Activated CD4-positive, alpha-beta T cell treated with anti-CD3 and anti-CD28 coated beads, Interleukin-2, amount 50 U/mL, for 48 hours (primary cell): ENCODE data around the gene VPS8.

ENCODE experiments used
- DNase-seq, 2 experiments: peaks; one replicate each; pipeline ENCODE4 v3.0.0-alpha.2; 2020

The VPS8 gene

GRCh38 chr3:184814214-184814613 is 2.2 kb downstream of the VPS8 start:
- DNase-seq = no peak

GRCh38 chr3:184815046-184815930 is 3.3 kb downstream of the VPS8 start:
- DNase-seq = no peak

- no peak for DNase-seq
These were observed 4.6 kb downstream of the VPS8 start for GRCh38 chr3:184816614-184817013.

GRCh38 chr3:184820525-184820924 is 8.6 kb downstream of the VPS8 start:
- no peak for DNase-seq

GRCh38 chr3:184821034-184821433 is 9.1 kb downstream of the VPS8 start:
- no peak for DNase-seq

GRCh38 chr3:184822081-184822480 is 10.1 kb downstream of the VPS8 start:
- no peak for DNase-seq

GRCh38 chr3:184822654-184823053 is 10.7 kb downstream of the VPS8 start:
- DNase-seq = no peak

- DNase-seq = no peak
These were observed 12.0 kb downstream of the VPS8 start for GRCh38 chr3:184823990-184824389.

- no peak for DNase-seq
These were observed 13.3 kb downstream of the VPS8 start for GRCh38 chr3:184825121-184825820.

- DNase-seq = no peak
These were observed 15.6 kb downstream of the VPS8 start for GRCh38 chr3:184827572-184827971.

GRCh38 chr3:184832044-184832443 is 20.1 kb downstream of the VPS8 start:
- DNase-seq = no peak

- no peak for DNase-seq
These were observed 20.9 kb downstream of the VPS8 start for GRCh38 chr3:184832903-184833302.

GRCh38 chr3:184836090-184836822 is 24.3 kb downstream of the VPS8 start:
- no peak for DNase-seq

- no peak for DNase-seq
These were observed 30.5 kb downstream of the VPS8 start for GRCh38 chr3:184842433-184842832.

GRCh38 chr3:184845819-184846218 is 33.9 kb downstream of the VPS8 start:
- DNase-seq = no peak

- no peak for DNase-seq
These were observed 34.5 kb downstream of the VPS8 start for GRCh38 chr3:184846496-184846895.

GRCh38 chr3:184848934-184849333 is 37.0 kb downstream of the VPS8 start:
- DNase-seq = no peak

- DNase-seq = no peak
These were observed 38.2 kb downstream of the VPS8 start for GRCh38 chr3:184850201-184850600.

- no peak for DNase-seq
These were observed 45.1 kb downstream of the VPS8 start for GRCh38 chr3:184857099-184857498.

GRCh38 chr3:184864000-184864399 is 52.0 kb downstream of the VPS8 start:
- no peak for DNase-seq

GRCh38 chr3:184868477-184868876 is 56.5 kb downstream of the VPS8 start:
- no peak for DNase-seq

- no peak for DNase-seq
These were observed 60.2 kb downstream of the VPS8 start for GRCh38 chr3:184872200-184872599.

- no peak for DNase-seq
These were observed 61.2 kb downstream of the VPS8 start for GRCh38 chr3:184873141-184873540.
